GM21576 (cell line): ENCODE data around the gene FAIM2.
"Not testable (repeated sequence)": the region's sequence is repeated elsewhere in the genome, so short reads cannot be mapped to it uniquely, and the experiment has no call there.

Experiments
- ATAC-seq: cut with Tn5 transposase; IDR thresholded peaks from one replicate; pipeline ENCODE4 v1.9.1; 2021; ENCODE audit warnings: mild to moderate bottlenecking, moderate library complexity; ENCODE audit not compliant: unreplicated experiment

The FAIM2 gene

GRCh38 chr12:49867570-49868341 lies 35.9 kb downstream of the FAIM2 start:
- no peak for ATAC-seq

GRCh38 chr12:49866859-49867569 lies 36.7 kb downstream of the FAIM2 start:
- ATAC-seq: no peak

- ATAC-seq: no peak
These were observed 37.9 kb downstream of the FAIM2 start for GRCh38 chr12:49865782-49866135.

- ATAC-seq: no peak
These were observed 38.5 kb downstream of the FAIM2 start for GRCh38 chr12:49865109-49865781.

- no peak for ATAC-seq
These were observed 39.0 kb downstream of the FAIM2 start for GRCh38 chr12:49864798-49865090.

DNA sequence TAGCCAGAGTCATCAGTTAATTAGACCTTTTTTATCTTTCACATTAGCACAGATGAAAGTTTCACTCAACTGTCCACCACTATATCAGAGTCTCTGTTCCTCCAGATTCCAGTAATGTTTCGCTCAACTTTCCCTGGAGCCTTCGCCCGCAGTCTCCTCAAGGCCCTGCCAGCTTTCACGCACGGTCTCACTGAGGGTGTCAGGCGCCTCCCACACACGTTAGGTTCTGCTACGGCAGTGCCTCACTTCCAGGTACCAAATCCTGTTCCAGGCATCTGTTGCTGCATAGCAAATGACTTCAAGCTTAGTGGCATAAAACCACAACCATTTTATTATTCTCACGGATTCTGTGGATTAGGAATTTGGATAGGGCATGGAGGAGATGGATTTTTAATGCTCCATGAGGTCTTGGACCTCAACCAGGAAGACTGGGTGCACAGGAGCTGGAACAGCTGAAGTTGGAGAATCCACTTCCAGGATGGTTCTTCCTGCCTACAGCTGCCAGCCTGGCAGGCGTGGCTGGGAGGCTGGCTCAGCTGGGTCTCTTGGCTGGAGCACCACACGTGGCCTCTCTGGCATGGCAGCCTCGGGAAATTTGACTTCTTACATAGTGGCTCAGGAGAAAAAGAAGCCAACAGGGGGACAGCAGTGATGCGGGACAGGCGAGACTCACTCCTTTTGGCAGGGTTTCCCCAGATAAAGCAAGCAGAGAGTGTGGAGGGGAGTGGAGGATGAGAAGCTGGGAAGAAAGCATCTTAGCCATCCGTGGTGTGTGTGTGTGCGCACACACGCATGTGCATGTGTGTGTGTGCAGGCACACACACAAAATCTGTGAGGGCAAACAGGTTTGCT lies 39.5 kb downstream of the FAIM2 start:
- ATAC-seq: no peak

GRCh38 chr12:49860921-49861320 lies 42.8 kb downstream of the FAIM2 start:
- not testable (repeated sequence) for ATAC-seq

- not testable (repeated sequence) for ATAC-seq
These were observed 47.8 kb downstream of the FAIM2 start for GRCh38 chr12:49855890-49856289.

DNA sequence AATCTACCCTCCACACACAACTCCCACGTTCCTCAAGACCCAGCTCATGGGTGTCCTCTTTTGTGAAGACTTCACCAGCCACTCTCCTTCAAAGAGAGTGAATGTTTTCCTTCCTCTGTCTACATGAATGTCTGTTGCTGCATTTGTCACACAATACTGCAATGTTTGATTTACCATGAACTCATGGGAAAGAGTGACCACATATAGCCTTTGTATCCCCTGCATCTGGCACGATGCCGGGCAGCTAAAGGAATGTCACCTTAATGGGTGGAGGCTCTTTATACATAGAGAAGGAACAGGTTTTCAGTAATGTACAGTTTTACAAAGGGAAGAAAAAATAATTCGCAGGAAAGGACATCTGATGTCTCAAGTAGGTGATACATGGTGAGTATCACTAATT lies 48.7 kb downstream of the FAIM2 start:
- ATAC-seq: no peak

DNA sequence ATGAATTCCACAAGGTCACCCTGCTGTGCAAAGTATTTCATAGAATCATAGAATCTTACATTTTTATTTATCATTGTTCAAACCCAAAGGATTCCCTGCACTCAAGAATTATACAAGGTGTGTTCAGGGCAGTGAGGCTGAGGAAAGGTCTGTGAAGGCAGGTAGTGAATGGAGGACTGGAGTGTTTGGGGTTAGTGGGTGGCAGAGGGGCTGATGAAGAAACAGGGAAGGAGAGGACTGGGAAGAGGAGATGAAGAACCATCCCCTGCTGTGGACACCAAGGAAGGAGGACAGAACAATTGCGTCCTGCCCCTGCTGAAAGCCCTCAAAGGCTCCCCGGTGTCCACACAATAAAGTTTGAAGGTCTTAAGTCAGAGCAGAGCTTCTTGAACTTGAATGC lies 50.0 kb downstream of the FAIM2 start:
- no peak for ATAC-seq

- no peak for ATAC-seq
These were observed 56.5 kb downstream of the FAIM2 start for GRCh38 chr12:49847161-49847560.

- no peak for ATAC-seq
These were observed 57.7 kb downstream of the FAIM2 start for GRCh38 chr12:49846032-49846431.

GRCh38 chr12:49843876-49844437 lies 59.7 kb downstream of the FAIM2 start:
- no peak for ATAC-seq

DNA sequence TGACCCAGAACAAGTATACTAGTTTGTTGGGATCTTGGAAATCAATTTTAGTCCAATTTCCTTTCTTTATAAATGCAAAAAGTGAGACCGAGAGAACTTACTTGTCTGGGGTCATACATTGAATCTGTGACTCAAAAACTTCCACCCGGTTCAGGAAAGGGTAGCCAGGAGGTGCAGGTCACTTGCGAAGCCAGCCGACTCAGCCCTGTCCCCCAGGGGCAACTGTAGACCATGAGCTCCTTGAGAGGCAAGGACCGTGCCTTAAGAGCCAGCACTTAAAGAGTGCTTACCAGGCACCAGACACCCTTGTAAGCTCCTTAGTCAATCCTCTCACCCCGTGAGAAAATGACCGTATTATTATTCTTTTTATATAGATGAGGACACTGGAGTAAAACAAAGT lies 60.3 kb downstream of the FAIM2 start:
- no peak for ATAC-seq

- peak; percentile 84 for ATAC-seq
These were observed 61.0 kb downstream of the FAIM2 start, which contains the start of gene BCDIN3D for GRCh38 chr12:49842519-49843352. Gene BCDIN3D, minus strand, starts transcription at chr12:49843106. Its CDS starts 19 bp downstream, at chr12:49843087.

DNA sequence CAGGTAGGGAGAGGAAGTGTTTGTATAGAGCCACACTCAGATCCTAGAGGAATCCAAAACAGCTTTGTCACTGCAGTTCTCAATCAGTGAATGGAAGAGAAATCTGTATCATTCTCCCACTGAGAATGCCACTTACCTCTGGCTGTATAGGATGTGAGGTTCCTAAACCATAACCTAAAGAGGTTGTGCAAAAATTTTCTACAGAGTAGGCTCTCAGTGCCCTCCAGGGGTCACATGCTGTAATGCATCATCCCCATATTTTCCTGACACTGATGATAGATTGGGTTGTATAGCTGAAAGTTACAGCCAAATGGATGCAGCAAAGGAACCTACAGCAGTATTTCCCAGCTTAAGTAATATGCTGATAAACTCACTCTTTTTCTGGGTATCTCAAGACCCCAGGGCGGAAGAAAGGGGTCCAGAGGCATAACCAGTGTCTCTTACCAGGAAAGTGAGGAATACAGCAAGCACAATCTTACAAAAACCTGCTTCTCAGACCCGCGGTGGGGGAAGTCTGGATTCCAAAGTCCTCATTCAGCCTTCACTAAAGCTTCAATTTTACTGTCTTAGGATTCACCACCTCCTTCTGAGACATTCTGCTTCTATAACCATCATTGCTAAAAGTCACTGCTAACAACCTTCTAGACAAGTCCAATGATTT lies 64.6 kb downstream of the FAIM2 start:
- ATAC-seq: no peak

- no peak for ATAC-seq
These were observed 70.8 kb downstream of the FAIM2 start for GRCh38 chr12:49832836-49833421.

DNA sequence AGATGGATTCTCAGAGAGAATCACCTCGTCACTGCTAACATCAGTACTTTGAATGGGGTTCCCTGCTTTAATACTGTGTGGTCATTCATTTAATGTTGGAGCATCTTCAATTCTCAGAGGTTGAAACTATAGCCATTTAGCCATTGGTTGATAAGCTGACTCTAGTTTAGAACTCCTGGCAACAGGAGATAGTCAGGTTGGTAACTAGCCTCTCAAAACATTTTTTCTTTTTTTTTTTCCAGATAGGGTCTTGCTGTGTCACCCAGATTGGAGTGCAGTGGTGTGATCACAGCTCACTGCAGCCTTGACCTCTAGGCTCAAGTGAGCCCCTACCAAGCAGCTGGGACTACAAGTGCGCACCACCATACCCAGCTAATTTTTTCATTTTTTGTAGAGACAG lies 72.0 kb downstream of the FAIM2 start:
- ATAC-seq: no peak
